Heart right ventricle (tissue), 16 donors: ENCODE results near the gene MYO1G. TPM values are rescaled to one million over a fixed set of nuclear protein-coding genes. Genes with fewer than 3 reads are reported as not detected.
"Not testable (repeated sequence)": the region's sequence is repeated elsewhere in the genome, so short reads cannot be mapped to it uniquely, and the experiment has no call there.

Source experiments
- ATAC-seq, 8 donors: fragments of 200-7000 bp; cut with Tn5 transposase; one replicate each; pipeline ENCODE4 v1.9.1; 2020; ENCODE audit warnings: mild to moderate bottlenecking in 8 of 8, moderate library complexity in 8 of 8, moderate number of reproducible peaks in 1 of 8
- DNase-seq, 2 donors: peaks; one replicate each; pipeline ENCODE4 v3.0.0-alpha.2; 2020
- H3K27ac ChIP-seq, 10 donors: fragments of 200-600 bp; sonication (generic) in 2 of 10; one replicate each; pipeline versions ENCODE4 v1.5.0 to v1.8.0; 2020 to 2022; ENCODE audit warnings: mild to moderate bottlenecking in 3 of 10
- H3K27me3 ChIP-seq, 7 donors: fragments of 200-600 bp; one replicate each; pipeline ENCODE4 v1.8.0; 2021 to 2022; ENCODE audit warnings: mild to moderate bottlenecking in 2 of 7
- H3K36me3 ChIP-seq, 9 donors: fragments of 200-600 bp; sonication (generic) in 1 of 9; one replicate each; pipeline versions ENCODE4 v1.5.0 to v1.8.0; 2020 to 2022; ENCODE audit warnings: mild to moderate bottlenecking in 2 of 9
- H3K4me1 ChIP-seq, 9 donors: fragments of 200-600 bp; sonication (generic) in 1 of 9; one replicate each; pipeline versions ENCODE4 v1.5.0 to v1.8.0; 2020 to 2022; ENCODE audit warnings: mild to moderate bottlenecking in 4 of 9
- H3K4me3 ChIP-seq, 10 donors: fragments of 200-600 bp; sonication (generic) in 2 of 10; one replicate each; pipeline versions ENCODE4 v1.5.0 to v1.8.0; 2020 to 2022; ENCODE audit warnings: mild to moderate bottlenecking in 7 of 10, moderate library complexity in 2 of 10
- H3K9me3 ChIP-seq, 11 donors: fragments of 200-600 bp in 10 of 11; sonication (generic) in 2 of 11; one replicate each; pipeline versions ENCODE4 v1.5.0 to v1.8.0; 2013 to 2022; ENCODE audit warnings: mild to moderate bottlenecking in 2 of 11, control low read depth in 1 of 11, moderate library complexity in 1 of 11
- WGBS, 2 donors: extraction: QIAGEN DNeasy Blood & Tissue Kit; methylation state at CpG; one replicate each; pipeline ENCODE4 v1.1.7; 2013; ENCODE audit warnings: inconsistent platforms in 1 of 2; 5-methylcytosine and 5-hydroxymethylcytosine counted together
- intact Hi-C, 10 donors: fragments of 100-400 bp; cut with DNase I; formaldehyde crosslinking; loops; one replicate each; pipeline versions ENCODE4 v1.11.1 to v1.14.2; 2022
- polyA plus RNA-seq, 2 donors: library from polyadenylated mRNA; stranded (reverse); fragments of 200-250 nt; gene quantifications; one replicate each; pipeline ENCODE4 v1.2.3, GENCODE V29; 2013
- total RNA-seq, 10 donors: library from RNA; stranded (reverse); fragmentation: NEBNext Ultra II Directional in 3 of 10; extraction: Animal tissue kit (Norgen Biotek cat#: 25700) in 3 of 10; gene quantifications; one replicate each; pipeline versions ENCODE4 v1.2.1 to v1.2.4, GENCODE V29; 2021 to 2023
- TF ChIP-seq, protein P1 (sequence below), 9 donors: fragments of 200-600 bp; sonication (generic) in 2 of 9; IDR thresholded peaks; one replicate each; pipeline versions ENCODE4 v1.5.0 to v1.8.0; 2021 to 2022; ENCODE audit warnings: antibody characterized with exemption in 9 of 9, mild to moderate bottlenecking in 5 of 9, moderate library complexity in 1 of 9
- donor health status: Arrhythmogenic right ventricular cardiomyopathy.
- donor health status: ischemic (EF 13 %, LVEDD 7.1; RV severe dilation, severe dysfunction).
- donor health status: healthy with polysubstance abuse.
- donor health status: DM: no; HTN: yes; CAD: no.
- donor health status: DM: no; HTN: no; CAD: no.
- donor health status: ischemic (EF 25% LVEDD 6.9; RV normal size, moderate dysfunction).
- donor health status: ischemic (EF 25% LVEDD 5.7; RV mildly dilated, moderate dysfunction).
- donor health status: healthy.
- donor health status: DM: yes; HTN: yes; CAD: no.
- donor health status: Ischemic cardiomyopathy.
- donor health status: ischemic (EF 35%, LVEDD 5.7; RV mildly dilated, moderate dysfunction).
- donor health status: nonischemic (EF 11% LVEDD 7.7; RV severe dilation, severe dysfunction).
- donor health status: DM: yes; HTN: yes; CAD: no.
- donor health status: PGD.
- donor health status: ischemic (EF 29% LVEDD 5.4; RV normal size, mild dysfunction).
- donor health status: nonischemic (EF 23%, LVEDD 6.1; RV moderate dilation, normal function).

Gene MYO1G
- total and polyA plus RNA-seq, 12 donors = 0.30 to 11.0 (median 0.70) TPM

DNA sequence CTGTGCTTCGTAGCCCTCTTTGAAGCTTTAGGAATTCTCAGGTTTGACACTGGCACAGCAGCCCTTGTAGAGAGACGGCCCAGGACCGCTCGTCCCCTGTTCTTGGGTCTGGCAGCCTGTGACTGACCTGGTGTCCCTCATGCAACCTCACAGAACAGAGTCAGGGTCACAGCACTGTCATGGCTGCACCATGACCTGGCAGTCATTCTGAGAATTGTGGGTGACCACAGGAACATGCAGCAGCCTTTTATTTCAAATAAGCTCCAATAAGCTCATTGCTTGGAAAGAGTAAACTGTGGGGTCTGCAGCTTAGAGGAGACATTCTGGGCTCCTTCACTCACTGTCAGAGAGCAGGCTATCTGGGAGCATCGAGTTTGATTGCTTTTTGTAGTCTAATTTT, 42.5 kb downstream of the MYO1G start:
- no peak for DNase-seq
- Histone ChIP-seq H3K27ac (no peak overlapping the region), H3K27me3 (peaks cover 0 to 4% (median 0%) of the 10 kb centered on the region in 7 donors), H3K9me3 (no peaks in the 10 kb centered on the region), H3K36me3 (no peaks in the 10 kb centered on the region), H3K4me1 (no peaks in the 10 kb centered on the region), H3K4me3 (no peak overlapping the region)
- ATAC-seq = no peak
- 70% methylated on average over 5 of the region's 5 CpGs for WGBS, 2 donors
- TF ChIP-seq, protein P1, sequence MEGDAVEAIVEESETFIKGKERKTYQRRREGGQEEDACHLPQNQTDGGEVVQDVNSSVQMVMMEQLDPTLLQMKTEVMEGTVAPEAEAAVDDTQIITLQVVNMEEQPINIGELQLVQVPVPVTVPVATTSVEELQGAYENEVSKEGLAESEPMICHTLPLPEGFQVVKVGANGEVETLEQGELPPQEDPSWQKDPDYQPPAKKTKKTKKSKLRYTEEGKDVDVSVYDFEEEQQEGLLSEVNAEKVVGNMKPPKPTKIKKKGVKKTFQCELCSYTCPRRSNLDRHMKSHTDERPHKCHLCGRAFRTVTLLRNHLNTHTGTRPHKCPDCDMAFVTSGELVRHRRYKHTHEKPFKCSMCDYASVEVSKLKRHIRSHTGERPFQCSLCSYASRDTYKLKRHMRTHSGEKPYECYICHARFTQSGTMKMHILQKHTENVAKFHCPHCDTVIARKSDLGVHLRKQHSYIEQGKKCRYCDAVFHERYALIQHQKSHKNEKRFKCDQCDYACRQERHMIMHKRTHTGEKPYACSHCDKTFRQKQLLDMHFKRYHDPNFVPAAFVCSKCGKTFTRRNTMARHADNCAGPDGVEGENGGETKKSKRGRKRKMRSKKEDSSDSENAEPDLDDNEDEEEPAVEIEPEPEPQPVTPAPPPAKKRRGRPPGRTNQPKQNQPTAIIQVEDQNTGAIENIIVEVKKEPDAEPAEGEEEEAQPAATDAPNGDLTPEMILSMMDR (IDR thresholded peaks at IDR 0.05) = no peak
- intact Hi-C loops = no loop called here

DNA sequence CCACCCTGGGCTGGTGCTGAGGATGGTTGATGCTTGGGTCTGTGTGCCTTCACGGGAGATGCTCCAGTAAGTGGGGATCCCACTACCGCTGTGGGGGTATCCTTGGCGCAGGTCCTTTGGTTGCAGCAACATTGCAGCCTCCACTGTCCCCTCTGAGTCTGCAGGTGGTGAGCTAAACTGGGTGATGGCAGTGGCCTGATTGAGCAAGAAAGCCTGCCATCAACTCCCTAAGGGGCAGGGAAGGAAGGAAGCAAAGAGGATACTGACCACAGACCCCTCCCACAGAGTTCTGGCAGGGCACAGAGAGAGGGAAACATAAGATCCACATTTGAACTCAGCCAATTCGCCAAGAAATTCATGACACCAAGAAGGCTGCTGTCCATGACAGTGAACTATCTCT, 43.2 kb downstream of the MYO1G start:
- DNase-seq = no peak
- TF ChIP-seq, protein P1 (IDR thresholded peaks at IDR 0.05) = no peak
- ATAC-seq = no peak
- Histone ChIP-seq H3K9me3 (peaks cover 0 to 1% (median 0%) of the 10 kb centered on the region in 11 donors), H3K4me3 (no peak overlapping the region), H3K27ac (no peak overlapping the region), H3K4me1 (no peaks in the 10 kb centered on the region), H3K36me3 (no peaks in the 10 kb centered on the region), H3K27me3 (peaks cover 0 to 4% (median 0%) of the 10 kb centered on the region in 7 donors)
- WGBS, 2 donors = 83 to 86% methylated on average over 4 of the region's 4 CpGs
- intact Hi-C loops = no loop called here

DNA sequence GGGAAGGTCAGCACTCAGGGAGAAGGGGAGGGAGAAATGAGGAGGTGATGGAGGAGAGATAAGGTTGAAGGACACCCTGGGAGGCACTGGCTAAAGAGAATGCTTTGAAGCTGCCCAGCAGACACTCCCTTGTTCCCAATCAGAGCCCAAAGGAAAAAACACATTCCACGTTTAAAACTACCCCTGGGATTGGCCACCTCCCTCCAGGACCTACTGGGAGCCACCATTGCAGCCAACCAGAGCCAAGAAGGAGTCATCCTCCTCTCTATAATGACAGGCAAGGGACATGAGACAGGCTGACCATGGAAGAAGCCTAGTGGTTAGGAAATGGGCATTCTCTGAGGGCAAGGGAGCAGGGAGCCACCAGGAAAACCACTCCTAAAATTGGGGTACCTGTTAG, 43.8 kb downstream of the MYO1G start:
- H3K9me3 ChIP-seq = peaks cover 0 to 7% (median 0%) of the 10 kb centered on the region in 11 donors
- no peak overlapping the region for H3K27ac ChIP-seq
- H3K4me1 ChIP-seq = no peaks in the 10 kb centered on the region
- DNase-seq (no peak), ATAC-seq (no peak)
- 14 to 18% methylated on average over 1 of the region's 1 CpG for WGBS, 2 donors
- intact Hi-C loops = no loop called here
- H3K27me3 ChIP-seq = peaks cover 0 to 4% (median 0%) of the 10 kb centered on the region in 7 donors
- H3K4me3 ChIP-seq = no peak overlapping the region
- H3K36me3 ChIP-seq = no peaks in the 10 kb centered on the region
- TF ChIP-seq, protein P1 (IDR thresholded peaks at IDR 0.05) = no peak

- 71 to 77% methylated on average over 5 of the region's 5 CpGs for WGBS, 2 donors
- H3K36me3 ChIP-seq = not testable (repeated sequence)
Measured at GRCh38 chr7:44934510-44934909, 44.3 kb downstream of the MYO1G start.

GRCh38 chr7:44930921-44931320, 47.9 kb downstream of the MYO1G start:
- H3K4me1 ChIP-seq = no peaks in the 10 kb centered on the region
- H3K9me3 ChIP-seq = peaks cover 0 to 11% (median 0%) of the 10 kb centered on the region in 11 donors
- ATAC-seq = no peak
- TF ChIP-seq, protein P1 (IDR thresholded peaks at IDR 0.05) = no peak
- DNase-seq = no peak
- H3K4me3 ChIP-seq = no peak overlapping the region
- WGBS, 2 donors = 88 to 91% methylated on average over 6 of the region's 6 CpGs
- intact Hi-C loops = no loop called here
- H3K27me3 ChIP-seq = peaks cover 0 to 16% (median 4%) of the 10 kb centered on the region in 7 donors
- no peaks in the 10 kb centered on the region for H3K36me3 ChIP-seq
- no peak overlapping the region for H3K27ac ChIP-seq

More at GRCh38 chr7:44934510-44934909, 44.3 kb downstream of the MYO1G start:
- H3K27ac ChIP-seq, H3K27me3 ChIP-seq, DNase-seq, H3K4me1 ChIP-seq, ATAC-seq, H3K4me3 ChIP-seq: not testable (repeated sequence)
- H3K9me3 ChIP-seq = peaks cover 0 to 11% (median 0%) of the 10 kb centered on the region in 11 donors
- intact Hi-C loops = loop anchor here in 1 of 10 donors (1.0 kb wide), 1 partner anchor 8 kb away; no protein-coding TSS in a partner anchor
